Esophagus squamous epithelium (tissue), 5 donors: ENCODE measurements around the gene MRPS34. TPM values are rescaled to one million over a fixed set of nuclear protein-coding genes. Genes with fewer than 3 reads are reported as not detected.

Source experiments
- DNase-seq: peaks from one replicate; lab custom pipeline; 2025; lab: John Stamatoyannopoulos, UW
- H3K27ac ChIP-seq, 4 donors: fragments of 200-600 bp; sonication (generic); one replicate each; pipeline ENCODE4 v1.5.1; 2016 to 2019; ENCODE audit warnings: mild to moderate bottlenecking in 1 of 4
- H3K27me3 ChIP-seq, 4 donors: fragments of 200-600 bp; sonication (generic); 1 replicate in 3 of 4; 2 replicates in 1 of 4; pipeline versions ENCODE4 v1.5.1 to v1.6.0; 2017 to 2021; ENCODE audit warnings: antibody characterized with exemption in 1 of 4
- H3K36me3 ChIP-seq, 3 donors: fragments of 200-600 bp; sonication (generic); one replicate each; pipeline ENCODE4 v1.5.1; 2016 to 2019
- H3K4me1 ChIP-seq, 3 donors: fragments of 200-600 bp; sonication (generic); one replicate each; pipeline ENCODE4 v1.5.1; 2017 to 2019
- H3K4me3 ChIP-seq, 4 donors: fragments of 200-600 bp; sonication (generic); 1 replicate in 3 of 4; 2 replicates in 1 of 4; pipeline ENCODE4 v1.5.1; 2016 to 2019; ENCODE audit warnings: mild to moderate bottlenecking in 2 of 4, moderate library complexity in 1 of 4
- H3K9me3 ChIP-seq, 3 donors: fragments of 200-600 bp; sonication (generic); one replicate each; pipeline ENCODE4 v1.5.1; 2016 to 2019
- CTCF ChIP-seq, 6 experiments: fragments of 450-650 bp in 4 of 6; fragments of 200-600 bp in 2 of 6; sonication (generic) in 2 of 6; IDR thresholded peaks; one replicate each; pipeline ENCODE4 v1.5.1; 2016 to 2019; ENCODE audit warnings: antibody characterized with exemption in 6 of 6, mild to moderate bottlenecking in 4 of 6, moderate library complexity in 4 of 6
- POLR2A ChIP-seq, 4 donors: fragments of 450-650 bp; IDR thresholded peaks; one replicate each; pipeline ENCODE4 v1.6.1; 2017; ENCODE audit warnings: antibody characterized with exemption in 4 of 4, mild to moderate bottlenecking in 4 of 4, moderate library complexity in 3 of 4
- WGBS, 2 donors: methylation state at CpG; one replicate each; pipeline ENCODE4 v1.1.5; 2018; 5-methylcytosine and 5-hydroxymethylcytosine counted together
- intact Hi-C: fragments of 100-400 bp; cut with DNase I; formaldehyde crosslinking; loops from one replicate; pipeline ENCODE4 v1.15.0; 2022
- total RNA-seq, 4 donors: library from RNA; depleted of rRNA; stranded (reverse); fragments of >200 nt; gene quantifications; one replicate each; pipeline ENCODE4 v1.1.0, GENCODE V29; 2016
- donor health status: DM: yes; HTN: yes; CAD: no.

The MRPS34 gene
- total RNA-seq, 4 donors from 2014 or later: 89.5 to 158 (median 114) TPM

GRCh38 chr16:1794221-1794871, 21.4 kb upstream of the MRPS34 start:
- Histone ChIP-seq H3K27me3 (no peaks in the 10 kb centered on the region), H3K36me3 (peaks cover 0 to 34% (median 0%) of the 10 kb centered on the region in 3 donors), H3K9me3 (peaks cover 0 to 15% (median 0%) of the 10 kb centered on the region in 3 donors), H3K4me3 (no peak overlapping the region), H3K4me1 (peaks cover 0 to 19% (median 2%) of the 10 kb centered on the region in 3 donors), H3K27ac (no peak overlapping the region)
- TF ChIP-seq CTCF (IDR thresholded peaks at IDR 0.05): no peak
- no peak for TF ChIP-seq POLR2A (IDR thresholded peaks at IDR 0.05)
- WGBS, 2 donors: 53 to 80% methylated on average over 2 to 4 of the region's 18 CpGs
- intact Hi-C loops: no loop called here
- no peak for DNase-seq

- no peak within 1 kb of the TSS for H3K27ac ChIP-seq
- no peak for DNase-seq
Observed at GRCh38 chr16:1793578-1794220, 20.8 kb upstream of the MRPS34 start, which contains the start of gene IGFALS. Gene IGFALS (minus strand): TSS chr16:1793705. CDS start chr16:1793652, 53 bp downstream.

GRCh38 chr16:1792836-1793577, 20.1 kb upstream of the MRPS34 start:
- peaks cover 7 to 32% (median 9%) of the 10 kb centered on the region in 3 donors for H3K4me1 ChIP-seq
- peaks cover 0 to 6% (median 0%) of the 10 kb centered on the region in 3 donors for H3K9me3 ChIP-seq
- no peak overlapping the region for H3K27ac ChIP-seq
- intact Hi-C loops: no loop called here
- TF ChIP-seq CTCF (IDR thresholded peaks at IDR 0.05): no peak
- no peak for TF ChIP-seq POLR2A (IDR thresholded peaks at IDR 0.05)
- H3K27me3 ChIP-seq: no peaks in the 10 kb centered on the region
- 87% methylated on average over 3 of the region's 33 CpGs; no CpG with 5 or more reads in 1 of the 2 donors for WGBS, 2 donors
- H3K36me3 ChIP-seq: peaks cover 0 to 47% (median 4%) of the 10 kb centered on the region in 3 donors
- no peak overlapping the region for H3K4me3 ChIP-seq
- DNase-seq: no peak

More at GRCh38 chr16:1793578-1794220, 20.8 kb upstream of the MRPS34 start, which contains the start of gene IGFALS:
- H3K4me1 ChIP-seq: peaks cover 6 to 25% (median 7%) of the 10 kb centered on the region in 3 donors
- intact Hi-C loops: no loop called here
- H3K9me3 ChIP-seq: peaks cover 0 to 13% (median 0%) of the 10 kb centered on the region in 3 donors
- no peaks in the 10 kb centered on the region for H3K27me3 ChIP-seq
- H3K4me3 ChIP-seq: no peak within 1 kb of the TSS
- H3K36me3 ChIP-seq: peaks cover 0 to 40% (median 2%) of the 10 kb centered on the region in 3 donors
- 30% methylated on average over 2 of the region's 28 CpGs; no CpG with 5 or more reads in 1 of the 2 donors for WGBS, 2 donors
- no peak for TF ChIP-seq CTCF (IDR thresholded peaks at IDR 0.05)

- Histone ChIP-seq H3K4me1 (peaks cover 7 to 39% (median 9%) of the 10 kb centered on the region in 3 donors), H3K27ac (no peak overlapping the region), H3K9me3 (no peaks in the 10 kb centered on the region), H3K4me3 (no peak overlapping the region), H3K27me3 (no peaks in the 10 kb centered on the region), H3K36me3 (peaks cover 0 to 55% (median 8%) of the 10 kb centered on the region in 3 donors)
- intact Hi-C loops: no loop called here
- WGBS, 2 donors: 75 to 95% methylated on average over 2 to 4 of the region's 59 CpGs
- TF ChIP-seq CTCF (IDR thresholded peaks at IDR 0.05): no peak
- no peak for TF ChIP-seq POLR2A (IDR thresholded peaks at IDR 0.05)
- DNase-seq: no peak
Observed at GRCh38 chr16:1791943-1792812, 19.2 kb upstream of the MRPS34 start.
